MM.1S (cell line): ENCODE data around the gene CHCHD6.

Experiments used
- EZH2 ChIP-seq: fragments of 300-600 bp; sonication (generic); optimal IDR thresholded peaks from 2 replicates; pipeline ENCODE3; 2017; ENCODE audit warnings: low read depth, mild to moderate bottlenecking, antibody characterized with exemption, low read length, mixed read lengths
- TF ChIP-seq, protein P1 (sequence below): fragments of 300-600 bp; sonication (generic); IDR thresholded peaks from 2 replicates; pipeline ENCODE4 v1.5.1; 2016; ENCODE audit warnings: antibody characterized with exemption, low read length, mixed read lengths

DNA sequence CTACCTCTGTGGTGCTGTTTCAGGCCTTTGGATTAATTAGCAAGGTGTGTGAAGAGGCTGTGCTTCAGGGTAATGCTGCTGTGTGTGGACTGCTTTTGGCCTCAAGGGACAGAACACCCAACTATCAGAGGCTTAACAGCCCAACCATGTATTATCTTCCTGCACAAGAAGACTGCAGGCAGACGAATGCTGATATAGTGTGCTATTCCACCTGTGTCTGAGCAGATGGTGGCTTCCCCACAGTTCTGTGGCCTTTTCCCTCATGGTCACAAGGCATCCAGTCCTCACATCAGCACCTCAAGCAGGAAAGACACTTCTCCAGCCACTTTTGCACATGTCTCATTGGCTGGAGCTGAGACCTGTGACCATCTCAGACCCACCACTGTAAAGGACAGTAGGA is 76.6 kb downstream of the CHCHD6 start:
- TF ChIP-seq, protein P1, sequence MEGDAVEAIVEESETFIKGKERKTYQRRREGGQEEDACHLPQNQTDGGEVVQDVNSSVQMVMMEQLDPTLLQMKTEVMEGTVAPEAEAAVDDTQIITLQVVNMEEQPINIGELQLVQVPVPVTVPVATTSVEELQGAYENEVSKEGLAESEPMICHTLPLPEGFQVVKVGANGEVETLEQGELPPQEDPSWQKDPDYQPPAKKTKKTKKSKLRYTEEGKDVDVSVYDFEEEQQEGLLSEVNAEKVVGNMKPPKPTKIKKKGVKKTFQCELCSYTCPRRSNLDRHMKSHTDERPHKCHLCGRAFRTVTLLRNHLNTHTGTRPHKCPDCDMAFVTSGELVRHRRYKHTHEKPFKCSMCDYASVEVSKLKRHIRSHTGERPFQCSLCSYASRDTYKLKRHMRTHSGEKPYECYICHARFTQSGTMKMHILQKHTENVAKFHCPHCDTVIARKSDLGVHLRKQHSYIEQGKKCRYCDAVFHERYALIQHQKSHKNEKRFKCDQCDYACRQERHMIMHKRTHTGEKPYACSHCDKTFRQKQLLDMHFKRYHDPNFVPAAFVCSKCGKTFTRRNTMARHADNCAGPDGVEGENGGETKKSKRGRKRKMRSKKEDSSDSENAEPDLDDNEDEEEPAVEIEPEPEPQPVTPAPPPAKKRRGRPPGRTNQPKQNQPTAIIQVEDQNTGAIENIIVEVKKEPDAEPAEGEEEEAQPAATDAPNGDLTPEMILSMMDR, result no peak
- TF ChIP-seq EZH2, result no peak
